ENCODE data around the gene CARD14. TPM values are rescaled to one million over a fixed set of nuclear protein-coding genes. Genes with fewer than 3 reads are reported as not detected.

CARD14 gene
- total and polyA plus RNA-seq, 2 experiments from 2014 or later, result 0.08 to 0.52 TPM

GRCh38 chr17:80163336-80163735 is 6.5 kb upstream of the CARD14 start:
- Histone ChIP-seq H3F3A (replicated peaks; ENCODE audit: low read depth) (peaks cover 12% of the 10 kb centered on the region; the same call in 1 of the 2 replicates), H3K4me2 (no peak overlapping the region), H3K4me3 (no peak overlapping the region), H3K27me3 (ENCODE audit: insufficient read depth) (no peaks in the 10 kb centered on the region), H3K4me1 (ENCODE audit: insufficient read depth) (peaks cover 27% of the 10 kb centered on the region), H3K9me2 (ENCODE audit: insufficient read depth) (no peaks in the 10 kb centered on the region), H4K20me1 (replicated peaks; ENCODE audit: insufficient read depth) (no peaks in the 10 kb centered on the region), H3K79me2 (replicated peaks; ENCODE audit: insufficient read depth) (no peaks in the 10 kb centered on the region), H3K36me3 (ENCODE audit: insufficient read depth) (no peaks in the 10 kb centered on the region), H2AFZ (no peak overlapping the region), H3K27ac (ENCODE audit: low read depth) (no peak overlapping the region)
- Mint-ChIP-seq H3K4me1 (peaks cover 30% of the 10 kb centered on the region), H3K27ac (no peak overlapping the region), H3K36me3 (ENCODE audit: low read depth) (no peaks in the 10 kb centered on the region), H3K9me3 (no peaks in the 10 kb centered on the region; the same call in 2 of the 3 replicates), H3K27me3 (ENCODE audit: insufficient read depth, low read depth, poor library complexity) (peaks cover 23% of the 10 kb centered on the region), H3K4me3 (no peak overlapping the region)
- no peak for TF ChIP-seq EZH2 (IDR thresholded peaks at IDR 0.05; ENCODE audit: low read depth, unreplicated experiment)
- no peak for TF ChIP-seq ZNF114 (CRISPR knock-in tag; IDR thresholded peaks at IDR 0.05)
- TF ChIP-seq CREB1 (CRISPR knock-in tag; IDR thresholded peaks at IDR 0.05; ENCODE audit: low read depth), result no peak
- TF ChIP-seq JUNB (IDR thresholded peaks at IDR 0.05; ENCODE audit: unreplicated experiment), result no peak
- TF ChIP-seq ZNF331 (CRISPR knock-in tag; IDR thresholded peaks at IDR 0.05; ENCODE audit: low read depth), result no peak
- TF ChIP-seq EZH2phosphoT487 (IDR thresholded peaks at IDR 0.05; ENCODE audit: unreplicated experiment), result no peak
- TF ChIP-seq STAT1 (IDR thresholded peaks at IDR 0.05; ENCODE audit: unreplicated experiment), result no peak
- no peak for TF ChIP-seq ZNF462 (CRISPR knock-in tag; IDR thresholded peaks at IDR 0.05)
- no peak for TF ChIP-seq REST (IDR thresholded peaks at IDR 0.05; ENCODE audit: unreplicated experiment)
- TF ChIP-seq CTCF (conservative IDR thresholded peaks at IDR 0.05; ENCODE audit: low read depth in 2 of 2), result no peak
- no peak for TF ChIP-seq ETS1 (IDR thresholded peaks at IDR 0.05)
- no peak for TF ChIP-seq POLR2AphosphoS5 (IDR thresholded peaks at IDR 0.05; ENCODE audit: low read depth)
- no peak for TF ChIP-seq NANOG (IDR thresholded peaks at IDR 0.05; ENCODE audit: borderline replicate concordance)
- DNase-seq (ENCODE audit: low spot score) (no peak), ATAC-seq (no peak)
